HEK293 (cell line): ENCODE measurements around the gene SAPCD1.

Experiments
- HOXC10 ChIP-seq: sonication (generic); formaldehyde crosslinking; IDR thresholded peaks from 2 replicates; pipeline ENCODE4 v1.8.1; 2023; ENCODE audit warnings: mild to moderate bottlenecking, missing genetic modification reagents
- HOXD13 ChIP-seq: sonication (generic); formaldehyde crosslinking; IDR thresholded peaks from 2 replicates; pipeline ENCODE4 v1.8.0; 2022; ENCODE audit warnings: missing genetic modification reagents, borderline replicate concordance
- IKZF3 ChIP-seq: fragments of 450-650 bp; IDR thresholded peaks from 2 replicates; pipeline ENCODE4 v1.5.0; 2018; ENCODE audit warnings: missing biosample characterization, mild to moderate bottlenecking, missing genetic modification characterization, moderate library complexity
- KLF1 ChIP-seq: fragments of 450-650 bp; formaldehyde crosslinking; IDR thresholded peaks from 2 replicates; pipeline ENCODE4 v1.5.1; 2016; ENCODE audit warnings: missing biosample characterization, missing genetic modification characterization
- KLF9 ChIP-seq: fragments of 450-650 bp; formaldehyde crosslinking; IDR thresholded peaks from 2 replicates; pipeline ENCODE4 v1.5.1; 2016; ENCODE audit warnings: missing biosample characterization, missing genetic modification characterization, low read depth
- ZBTB11 ChIP-seq: fragments of 450-650 bp; formaldehyde crosslinking; conservative IDR thresholded peaks from 2 replicates; pipeline ENCODE4 v1.5.1; 2016; ENCODE audit warnings: low read depth, missing biosample characterization, missing genetic modification characterization
- ZBTB17 ChIP-seq: fragments of 450-650 bp; formaldehyde crosslinking; IDR thresholded peaks from 2 replicates; pipeline ENCODE4 v1.5.1; 2016; ENCODE audit warnings: missing biosample characterization, missing genetic modification characterization
- ZBTB20 ChIP-seq: fragments of 450-650 bp; formaldehyde crosslinking; IDR thresholded peaks from 2 replicates; pipeline ENCODE4 v1.5.1; 2016; ENCODE audit warnings: missing biosample characterization, missing genetic modification characterization
- ZEB2 ChIP-seq: fragments of 450-650 bp; formaldehyde crosslinking; IDR thresholded peaks from 2 replicates; pipeline ENCODE4 v1.5.1; 2016; ENCODE audit warnings: missing biosample characterization, missing genetic modification characterization
- ZNF2 ChIP-seq: fragments of 450-650 bp; formaldehyde crosslinking; IDR thresholded peaks from 2 replicates; pipeline ENCODE4 v1.5.1; 2016; ENCODE audit warnings: missing biosample characterization, missing genetic modification characterization
- ZNF324 ChIP-seq: fragments of 450-650 bp; formaldehyde crosslinking; IDR thresholded peaks from 2 replicates; pipeline ENCODE4 v1.5.1; 2016; ENCODE audit warnings: missing biosample characterization, missing genetic modification characterization
- ZNF366 ChIP-seq: fragments of 450-650 bp; formaldehyde crosslinking; conservative IDR thresholded peaks from 2 replicates; pipeline ENCODE4 v1.5.1; 2016; ENCODE audit warnings: missing biosample characterization, missing genetic modification characterization
- ZNF394 ChIP-seq: fragments of 450-650 bp; formaldehyde crosslinking; IDR thresholded peaks from 2 replicates; pipeline ENCODE4 v1.5.1; 2016; ENCODE audit warnings: missing biosample characterization, missing genetic modification characterization, mild to moderate bottlenecking, moderate library complexity, borderline replicate concordance
- ZNF423 ChIP-seq: fragments of 450-650 bp; formaldehyde crosslinking; IDR thresholded peaks from 2 replicates; pipeline ENCODE4 v1.5.1; 2016; ENCODE audit warnings: missing biosample characterization, missing genetic modification characterization
- ZNF529 ChIP-seq: fragments of 450-650 bp; formaldehyde crosslinking; IDR thresholded peaks from 2 replicates; pipeline ENCODE4 v1.5.1; 2017; ENCODE audit warnings: missing genetic modification characterization, missing biosample characterization; ENCODE audit not compliant: insufficient replicate concordance
- ZNF580 ChIP-seq: fragments of 450-650 bp; formaldehyde crosslinking; IDR thresholded peaks from 2 replicates; pipeline ENCODE4 v1.5.1; 2016; ENCODE audit warnings: missing biosample characterization, missing genetic modification characterization
- ZNF596 ChIP-seq: fragments of 450-650 bp; IDR thresholded peaks from 2 replicates; pipeline ENCODE4 v1.5.0; 2018; ENCODE audit warnings: missing biosample characterization, mild to moderate bottlenecking, missing genetic modification characterization, moderate library complexity
- ZNF654 ChIP-seq: fragments of 450-650 bp; formaldehyde crosslinking; IDR thresholded peaks from 2 replicates; pipeline ENCODE4 v1.5.1; 2016; ENCODE audit warnings: low read depth, missing biosample characterization, missing genetic modification characterization
- ZNF76 ChIP-seq: fragments of 450-650 bp; formaldehyde crosslinking; IDR thresholded peaks from 2 replicates; pipeline ENCODE4; 2016; ENCODE audit warnings: low read depth, missing biosample characterization, missing genetic modification characterization, borderline replicate concordance
- ZSCAN30 ChIP-seq: fragments of 450-650 bp; IDR thresholded peaks from 2 replicates; pipeline ENCODE4 v1.5.1; 2018; ENCODE audit warnings: missing biosample characterization, mild to moderate bottlenecking, missing genetic modification characterization, moderate library complexity
- ZXDB ChIP-seq: fragments of 450-650 bp; formaldehyde crosslinking; IDR thresholded peaks from 2 replicates; pipeline ENCODE4 v1.5.1; 2016; ENCODE audit warnings: missing biosample characterization, missing genetic modification characterization
- TF ChIP-seq, protein P1 (sequence below): fragments of 450-650 bp; formaldehyde crosslinking; IDR thresholded peaks from 2 replicates; pipeline ENCODE4 v1.5.1; 2016; ENCODE audit warnings: missing biosample characterization, missing genetic modification characterization
- TF ChIP-seq, protein P2 (sequence below): fragments of 450-650 bp; formaldehyde crosslinking; IDR thresholded peaks from 2 replicates; pipeline ENCODE4 v1.5.1; 2016; ENCODE audit warnings: missing biosample characterization, missing genetic modification characterization, low read depth

SAPCD1 gene

DNA sequence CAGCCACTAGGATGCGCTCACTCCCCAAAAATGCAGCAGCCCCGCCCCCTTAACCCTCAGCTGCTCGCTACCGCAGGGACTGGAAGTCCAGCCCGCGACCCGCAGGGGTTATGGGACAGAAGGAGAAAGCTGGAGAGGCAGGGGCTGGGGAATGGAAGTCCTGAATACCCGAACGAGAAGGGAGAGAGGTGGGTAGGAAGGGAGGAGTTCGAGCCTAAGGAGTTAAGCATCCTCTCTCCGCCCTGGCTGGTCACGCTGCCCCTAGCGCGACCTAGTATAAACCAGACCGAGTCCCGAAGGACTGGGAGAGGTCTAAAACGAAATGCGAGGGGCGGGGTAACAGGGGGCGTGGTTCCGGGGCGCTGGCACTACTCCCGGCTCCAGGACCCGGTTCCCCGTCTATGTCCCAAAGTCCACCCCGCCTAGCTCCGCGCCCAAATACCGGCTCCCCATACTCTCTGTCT is 32.9 kb upstream of the SAPCD1 start (continued):
- TF ChIP-seq, protein P1, sequence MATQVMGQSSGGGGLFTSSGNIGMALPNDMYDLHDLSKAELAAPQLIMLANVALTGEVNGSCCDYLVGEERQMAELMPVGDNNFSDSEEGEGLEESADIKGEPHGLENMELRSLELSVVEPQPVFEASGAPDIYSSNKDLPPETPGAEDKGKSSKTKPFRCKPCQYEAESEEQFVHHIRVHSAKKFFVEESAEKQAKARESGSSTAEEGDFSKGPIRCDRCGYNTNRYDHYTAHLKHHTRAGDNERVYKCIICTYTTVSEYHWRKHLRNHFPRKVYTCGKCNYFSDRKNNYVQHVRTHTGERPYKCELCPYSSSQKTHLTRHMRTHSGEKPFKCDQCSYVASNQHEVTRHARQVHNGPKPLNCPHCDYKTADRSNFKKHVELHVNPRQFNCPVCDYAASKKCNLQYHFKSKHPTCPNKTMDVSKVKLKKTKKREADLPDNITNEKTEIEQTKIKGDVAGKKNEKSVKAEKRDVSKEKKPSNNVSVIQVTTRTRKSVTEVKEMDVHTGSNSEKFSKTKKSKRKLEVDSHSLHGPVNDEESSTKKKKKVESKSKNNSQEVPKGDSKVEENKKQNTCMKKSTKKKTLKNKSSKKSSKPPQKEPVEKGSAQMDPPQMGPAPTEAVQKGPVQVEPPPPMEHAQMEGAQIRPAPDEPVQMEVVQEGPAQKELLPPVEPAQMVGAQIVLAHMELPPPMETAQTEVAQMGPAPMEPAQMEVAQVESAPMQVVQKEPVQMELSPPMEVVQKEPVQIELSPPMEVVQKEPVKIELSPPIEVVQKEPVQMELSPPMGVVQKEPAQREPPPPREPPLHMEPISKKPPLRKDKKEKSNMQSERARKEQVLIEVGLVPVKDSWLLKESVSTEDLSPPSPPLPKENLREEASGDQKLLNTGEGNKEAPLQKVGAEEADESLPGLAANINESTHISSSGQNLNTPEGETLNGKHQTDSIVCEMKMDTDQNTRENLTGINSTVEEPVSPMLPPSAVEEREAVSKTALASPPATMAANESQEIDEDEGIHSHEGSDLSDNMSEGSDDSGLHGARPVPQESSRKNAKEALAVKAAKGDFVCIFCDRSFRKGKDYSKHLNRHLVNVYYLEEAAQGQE (tag by site-specific recombination): peak; percentile 38; the same call in 1 of the 2 replicates
- TF ChIP-seq ZNF76 (tag by site-specific recombination) (peak; percentile 74), ZNF423 (tag by site-specific recombination) (peak; percentile 29; the same call in 1 of the 2 replicates), ZNF324 (peak; percentile 55; the same call in 1 of the 2 replicates), ZSCAN30 (tag by site-specific recombination) (0 out of 2 replicates have a peak, but pooled peaks have one; percentile 19), ZNF2 (tag by site-specific recombination) (peak; percentile 38), ZBTB17 (peak; percentile 92), HOXD13 (CRISPR knock-in tag) (no peak), ZBTB11 (tag by site-specific recombination) (no peak), KLF9 (peak; percentile 90), ZXDB (peak; percentile 96), ZBTB20 (peak; percentile 90; the same call in 1 of the 2 replicates), ZNF366 (tag by site-specific recombination) (no peak), HOXC10 (CRISPR knock-in tag) (0 out of 2 replicates have a peak, but pooled peaks have one; percentile 87), ZNF529 (no peak), ZNF654 (tag by site-specific recombination) (peak; percentile 48), ZNF596 (no peak), IKZF3 (tag by site-specific recombination) (peak; percentile 60; the same call in 1 of the 2 replicates), ZNF394 (tag by site-specific recombination) (peak; percentile 19; the same call in 1 of the 2 replicates), KLF1 (tag by site-specific recombination) (peak; percentile 70; the same call in 1 of the 2 replicates), ZEB2 (peak; percentile 64; the same call in 1 of the 2 replicates), ZNF580 (tag by site-specific recombination) (peak; percentile 73; the same call in 1 of the 2 replicates)
- TF ChIP-seq, protein P2, sequence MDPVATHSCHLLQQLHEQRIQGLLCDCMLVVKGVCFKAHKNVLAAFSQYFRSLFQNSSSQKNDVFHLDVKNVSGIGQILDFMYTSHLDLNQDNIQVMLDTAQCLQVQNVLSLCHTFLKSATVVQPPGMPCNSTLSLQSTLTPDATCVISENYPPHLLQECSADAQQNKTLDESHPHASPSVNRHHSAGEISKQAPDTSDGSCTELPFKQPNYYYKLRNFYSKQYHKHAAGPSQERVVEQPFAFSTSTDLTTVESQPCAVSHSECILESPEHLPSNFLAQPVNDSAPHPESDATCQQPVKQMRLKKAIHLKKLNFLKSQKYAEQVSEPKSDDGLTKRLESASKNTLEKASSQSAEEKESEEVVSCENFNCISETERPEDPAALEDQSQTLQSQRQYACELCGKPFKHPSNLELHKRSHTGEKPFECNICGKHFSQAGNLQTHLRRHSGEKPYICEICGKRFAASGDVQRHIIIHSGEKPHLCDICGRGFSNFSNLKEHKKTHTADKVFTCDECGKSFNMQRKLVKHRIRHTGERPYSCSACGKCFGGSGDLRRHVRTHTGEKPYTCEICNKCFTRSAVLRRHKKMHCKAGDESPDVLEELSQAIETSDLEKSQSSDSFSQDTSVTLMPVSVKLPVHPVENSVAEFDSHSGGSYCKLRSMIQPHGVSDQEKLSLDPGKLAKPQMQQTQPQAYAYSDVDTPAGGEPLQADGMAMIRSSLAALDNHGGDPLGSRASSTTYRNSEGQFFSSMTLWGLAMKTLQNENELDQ (tag by site-specific recombination): 0 out of 2 replicates have a peak, but pooled peaks have one; percentile 70
- TF ChIP-seq, all 188 proteins: peak for 34
